ENCODE data around the gene UNCX. TPM values are rescaled to one million over a fixed set of nuclear protein-coding genes. Genes with fewer than 3 reads are reported as not detected.
"Not testable (repeated sequence)": the region's sequence is repeated elsewhere in the genome, so short reads cannot be mapped to it uniquely, and the experiment has no call there.

Gene UNCX
- total RNA-seq, 1 donor from 2014 or later, result not detected

DNA sequence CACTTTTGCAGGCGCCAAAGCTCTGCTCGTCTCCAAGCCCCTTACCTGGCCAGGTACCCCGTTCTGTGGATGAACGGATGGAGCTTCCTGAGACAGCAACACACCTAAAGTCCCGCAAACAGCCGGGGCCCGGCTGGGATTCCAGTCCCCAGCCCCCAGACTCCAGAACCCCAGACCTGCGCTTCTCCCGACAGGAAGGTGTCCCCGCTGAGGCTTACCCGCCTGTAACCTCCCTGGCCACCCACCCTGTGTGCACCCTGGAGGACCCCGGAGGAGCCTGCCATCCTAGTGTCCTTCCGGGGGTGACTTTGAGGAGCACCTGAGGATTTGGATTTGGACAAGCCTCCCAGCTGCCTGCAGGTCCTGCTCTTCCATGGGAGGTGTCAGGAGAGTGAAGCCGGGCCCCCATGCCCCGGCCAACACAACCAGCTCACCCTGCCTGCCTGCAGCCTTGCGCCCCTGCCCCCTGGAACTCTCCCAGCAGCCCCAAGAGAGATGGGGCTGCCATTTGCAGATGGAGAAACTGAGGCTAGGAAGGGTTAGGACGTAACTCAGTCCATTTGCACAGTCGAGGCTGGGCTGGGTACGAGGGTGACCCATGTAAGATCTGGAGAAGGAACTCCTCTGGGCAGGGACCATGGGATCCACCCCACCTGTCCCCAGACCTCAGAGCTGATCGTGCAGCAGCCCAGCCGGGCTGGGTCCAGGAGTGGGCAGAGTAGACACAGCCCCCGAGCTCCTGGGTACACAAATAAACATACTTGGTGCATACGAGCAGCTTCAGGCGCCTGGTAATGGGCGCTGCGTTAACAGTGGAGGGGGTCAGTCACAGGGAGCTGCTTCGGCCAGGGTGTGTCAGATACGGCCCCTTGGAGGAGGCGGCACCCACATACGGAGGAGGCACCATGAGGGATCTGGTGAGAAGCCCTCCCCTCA, 31.9 kb downstream of the UNCX start:
- Mint-ChIP-seq H3K27me3 (ENCODE audit: low read depth) (peaks cover 7% of the 10 kb centered on the region), H3K36me3 (ENCODE audit: low read depth) (no peaks in the 10 kb centered on the region), H3K27ac (no peak overlapping the region), H3K4me3 (ENCODE audit: low read depth) (no peak overlapping the region), H3K4me1 (ENCODE audit: low read depth) (no peaks in the 10 kb centered on the region), H3K9me3 (no peaks in the 10 kb centered on the region)
- DNase-seq (ENCODE audit: low spot score), result no peak
- intact Hi-C loops (cut with micrococcal nuclease), result no loop called here

- intact Hi-C loops (cut with micrococcal nuclease), result no loop called here
- no peak overlapping the region for H3K4me3 Mint-ChIP-seq (ENCODE audit: low read depth)
- no peaks in the 10 kb centered on the region for H3K9me3 Mint-ChIP-seq
- H3K27ac Mint-ChIP-seq, result no peak overlapping the region
- no peaks in the 10 kb centered on the region for H3K36me3 Mint-ChIP-seq (ENCODE audit: low read depth)
- no peak for DNase-seq (ENCODE audit: low spot score)
- H3K4me1 Mint-ChIP-seq (ENCODE audit: low read depth), result no peaks in the 10 kb centered on the region
- H3K27me3 Mint-ChIP-seq (ENCODE audit: low read depth), result peaks cover 7% of the 10 kb centered on the region
These were observed 34.6 kb downstream of the UNCX start for GRCh38 chr7:1267016-1267900.

DNA sequence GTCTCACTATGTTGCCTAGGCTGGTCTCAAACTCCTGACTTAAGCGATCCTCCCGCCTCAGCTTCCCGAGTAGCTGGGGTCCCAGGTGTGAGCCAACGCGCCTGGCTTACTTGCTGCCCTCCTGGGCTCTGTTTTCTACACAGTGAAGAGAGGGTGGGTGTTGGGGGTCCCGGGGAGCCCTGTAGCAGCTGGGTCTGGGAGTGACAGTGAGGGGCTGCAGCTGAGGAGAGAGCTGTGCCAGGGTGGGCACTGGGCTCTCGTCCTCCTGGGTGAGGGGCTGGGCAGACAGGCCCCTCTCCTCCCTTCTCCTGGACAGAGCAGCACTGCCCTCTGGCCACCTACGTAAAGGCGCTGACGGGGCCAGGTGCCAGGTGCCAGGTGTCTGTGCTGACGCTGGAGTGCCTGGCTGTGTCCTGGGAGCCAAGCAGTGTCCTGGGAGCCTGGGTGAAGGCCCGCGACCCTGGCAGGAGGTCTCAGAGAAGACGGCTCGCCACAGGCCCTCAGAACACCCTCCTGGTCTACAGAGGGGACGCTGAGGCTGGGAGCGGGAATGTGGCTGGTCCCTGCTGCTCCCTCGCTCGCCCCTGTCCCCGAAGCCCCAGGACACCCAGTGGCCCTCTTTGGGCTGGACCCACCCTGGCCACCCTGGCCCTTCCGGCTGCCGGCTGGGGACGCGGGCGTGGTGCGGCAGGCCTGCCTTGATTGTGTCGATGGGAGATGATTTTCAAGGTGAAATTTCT, 35.6 kb downstream of the UNCX start:
- Mint-ChIP-seq H3K27ac (no peak overlapping the region), H3K36me3 (ENCODE audit: low read depth) (no peaks in the 10 kb centered on the region), H3K4me1 (ENCODE audit: low read depth) (no peaks in the 10 kb centered on the region), H3K27me3 (ENCODE audit: low read depth) (peaks cover 7% of the 10 kb centered on the region), H3K4me3 (ENCODE audit: low read depth) (no peak overlapping the region), H3K9me3 (no peaks in the 10 kb centered on the region)
- no peak for DNase-seq (ENCODE audit: low spot score)
- intact Hi-C loops (cut with micrococcal nuclease), result no loop called here

DNA sequence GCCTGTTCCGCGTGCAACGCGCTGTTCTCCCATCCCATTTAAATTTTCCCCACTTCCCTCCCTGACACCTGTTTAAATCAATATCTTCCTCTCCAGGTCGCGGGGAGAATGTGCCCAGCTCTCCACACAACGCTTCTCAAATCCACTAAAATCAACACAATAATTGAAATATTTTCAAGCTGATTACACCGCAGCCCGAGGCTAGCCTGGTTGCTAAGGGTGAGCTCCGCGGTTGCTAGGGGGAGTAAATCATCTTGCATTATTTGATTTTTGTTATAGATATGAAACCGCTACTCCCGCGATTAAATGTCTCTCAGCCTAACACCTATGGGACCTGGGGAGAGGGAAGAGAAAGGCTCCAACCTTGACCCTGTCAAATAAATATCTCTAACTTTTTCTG, 36.2 kb downstream of the UNCX start:
- no peaks in the 10 kb centered on the region for H3K4me1 Mint-ChIP-seq (ENCODE audit: low read depth)
- no peaks in the 10 kb centered on the region for H3K9me3 Mint-ChIP-seq
- H3K4me3 Mint-ChIP-seq (ENCODE audit: low read depth), result no peak overlapping the region
- DNase-seq (ENCODE audit: low spot score), result no peak
- H3K27ac Mint-ChIP-seq, result no peak overlapping the region
- intact Hi-C loops (cut with micrococcal nuclease), result no loop called here
- H3K27me3 Mint-ChIP-seq (ENCODE audit: low read depth), result peaks cover 7% of the 10 kb centered on the region
- no peaks in the 10 kb centered on the region for H3K36me3 Mint-ChIP-seq (ENCODE audit: low read depth)

DNA sequence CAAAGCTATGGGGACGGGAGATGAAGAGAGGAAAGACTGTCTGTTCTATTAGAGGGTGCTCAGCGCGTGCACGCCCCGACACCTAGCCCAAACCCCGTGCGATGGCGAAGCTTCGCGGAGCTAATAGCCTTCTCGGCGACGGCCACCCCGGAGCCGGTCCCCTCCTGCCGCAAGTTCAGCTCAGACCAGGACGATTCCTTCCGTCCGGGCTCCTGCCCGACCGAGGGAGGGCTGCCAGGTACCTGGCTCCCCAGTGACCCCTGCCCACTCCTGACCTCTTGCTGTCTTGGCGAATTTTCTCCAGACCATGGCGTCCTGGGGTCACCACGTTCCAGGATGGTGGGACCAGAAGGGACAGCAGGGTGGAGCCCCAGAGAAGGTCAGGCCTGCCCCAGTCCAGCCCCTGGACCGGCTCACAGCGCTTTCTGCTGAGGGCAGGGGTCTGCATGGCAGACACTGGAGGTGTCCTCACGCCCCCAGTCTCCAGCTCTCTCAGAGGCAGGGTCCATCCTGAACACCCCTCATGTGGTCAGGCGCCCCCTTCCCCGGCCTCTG, 36.7 kb downstream of the UNCX start:
- Mint-ChIP-seq H3K9me3 (no peaks in the 10 kb centered on the region), H3K4me3 (ENCODE audit: low read depth) (no peak overlapping the region), H3K27me3 (ENCODE audit: low read depth) (peaks cover 7% of the 10 kb centered on the region), H3K36me3 (ENCODE audit: low read depth) (no peaks in the 10 kb centered on the region), H3K27ac (no peak overlapping the region), H3K4me1 (ENCODE audit: low read depth) (no peaks in the 10 kb centered on the region)
- DNase-seq (ENCODE audit: low spot score), result no peak
- intact Hi-C loops (cut with micrococcal nuclease), result no loop called here

DNA sequence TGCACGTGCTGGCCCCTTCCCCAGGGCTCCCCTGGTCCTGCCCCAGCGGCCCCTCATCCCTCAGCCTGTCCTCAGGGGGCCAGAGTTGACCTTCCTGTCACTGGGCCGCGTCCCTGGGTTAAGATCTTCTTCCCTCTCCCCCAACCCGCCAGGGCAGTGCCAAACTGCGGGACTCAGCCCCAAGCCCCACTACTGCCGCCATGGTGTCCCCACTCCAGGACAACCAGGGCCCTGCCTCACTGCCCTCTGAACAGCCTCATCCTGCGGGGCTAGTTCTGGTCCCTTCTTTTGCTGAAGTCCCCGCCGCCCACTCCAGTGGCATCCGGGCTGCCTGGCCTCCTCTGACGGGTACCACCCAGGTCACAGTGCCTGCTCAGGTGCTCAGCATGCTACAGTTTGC, 37.5 kb downstream of the UNCX start:
- H3K4me1 Mint-ChIP-seq (ENCODE audit: low read depth), result no peaks in the 10 kb centered on the region
- peaks cover 7% of the 10 kb centered on the region for H3K27me3 Mint-ChIP-seq (ENCODE audit: low read depth)
- DNase-seq (ENCODE audit: low spot score), result no peak
- H3K9me3 Mint-ChIP-seq, result no peaks in the 10 kb centered on the region
- intact Hi-C loops (cut with micrococcal nuclease), result no loop called here
- H3K27ac Mint-ChIP-seq, result no peak overlapping the region
- H3K4me3 Mint-ChIP-seq (ENCODE audit: low read depth), result no peak overlapping the region
- no peaks in the 10 kb centered on the region for H3K36me3 Mint-ChIP-seq (ENCODE audit: low read depth)

- no peaks in the 10 kb centered on the region for H3K4me1 Mint-ChIP-seq (ENCODE audit: low read depth)
- DNase-seq (ENCODE audit: low spot score), result no peak
- no peaks in the 10 kb centered on the region for H3K36me3 Mint-ChIP-seq (ENCODE audit: low read depth)
- no peak overlapping the region for H3K27ac Mint-ChIP-seq
- peaks cover 2% of the 10 kb centered on the region for H3K27me3 Mint-ChIP-seq (ENCODE audit: low read depth)
- H3K4me3 Mint-ChIP-seq (ENCODE audit: low read depth), result no peak overlapping the region
- intact Hi-C loops (cut with micrococcal nuclease), result no loop called here
- no peaks in the 10 kb centered on the region for H3K9me3 Mint-ChIP-seq
These were observed 38.4 kb downstream of the UNCX start for GRCh38 chr7:1271046-1271445.

DNA sequence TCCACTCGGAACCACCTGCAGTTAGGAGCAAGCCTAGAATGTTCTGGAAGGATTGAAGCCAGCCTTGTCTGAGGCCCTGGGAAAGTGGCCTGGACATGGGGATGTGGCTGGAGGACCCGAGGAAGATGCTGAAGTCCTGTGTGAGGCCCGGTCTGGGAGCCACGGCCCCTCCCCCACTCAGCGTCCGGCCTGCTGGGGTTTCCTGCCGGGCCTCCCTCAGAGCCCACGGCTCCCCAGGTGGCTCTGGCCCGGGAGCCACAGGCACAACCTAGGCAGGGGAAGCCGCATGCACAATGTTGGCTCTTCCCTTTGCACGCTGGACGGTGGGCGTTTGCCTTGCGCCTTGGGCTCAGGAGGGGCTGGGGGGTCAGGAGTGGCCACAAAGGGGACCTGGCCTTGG, 39.0 kb downstream of the UNCX start:
- intact Hi-C loops (cut with micrococcal nuclease), result no loop called here
- Mint-ChIP-seq H3K4me1 (ENCODE audit: low read depth) (no peaks in the 10 kb centered on the region), H3K27me3 (ENCODE audit: low read depth) (no peaks in the 10 kb centered on the region), H3K36me3 (ENCODE audit: low read depth) (no peaks in the 10 kb centered on the region), H3K9me3 (no peaks in the 10 kb centered on the region), H3K27ac (no peak overlapping the region), H3K4me3 (ENCODE audit: low read depth) (no peak overlapping the region)
- no peak for DNase-seq (ENCODE audit: low spot score)

DNA sequence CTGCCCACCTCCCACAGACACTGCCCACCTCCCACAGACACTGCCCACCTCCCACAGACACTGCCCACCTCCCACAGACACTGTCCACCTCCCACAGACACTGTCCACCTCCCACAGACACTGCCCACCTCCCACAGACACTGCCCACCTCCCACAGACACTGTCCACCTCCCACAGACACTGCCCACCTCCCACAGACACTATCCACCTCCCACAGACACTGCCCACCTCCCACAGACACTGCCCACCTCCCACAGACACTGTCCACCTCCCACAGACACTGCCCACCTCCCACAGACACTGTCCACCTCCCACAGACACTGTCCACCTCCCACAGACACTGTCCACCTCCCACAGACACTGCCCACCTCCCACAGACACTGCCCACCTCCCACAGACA, 39.5 kb downstream of the UNCX start:
- H3K9me3 Mint-ChIP-seq; H3K36me3 Mint-ChIP-seq (ENCODE audit: low read depth); H3K4me3 Mint-ChIP-seq (ENCODE audit: low read depth); DNase-seq (ENCODE audit: low spot score); H3K4me1 Mint-ChIP-seq (ENCODE audit: low read depth); intact Hi-C loops (cut with micrococcal nuclease); H3K27me3 Mint-ChIP-seq (ENCODE audit: low read depth); H3K27ac Mint-ChIP-seq: not testable (repeated sequence)

DNA sequence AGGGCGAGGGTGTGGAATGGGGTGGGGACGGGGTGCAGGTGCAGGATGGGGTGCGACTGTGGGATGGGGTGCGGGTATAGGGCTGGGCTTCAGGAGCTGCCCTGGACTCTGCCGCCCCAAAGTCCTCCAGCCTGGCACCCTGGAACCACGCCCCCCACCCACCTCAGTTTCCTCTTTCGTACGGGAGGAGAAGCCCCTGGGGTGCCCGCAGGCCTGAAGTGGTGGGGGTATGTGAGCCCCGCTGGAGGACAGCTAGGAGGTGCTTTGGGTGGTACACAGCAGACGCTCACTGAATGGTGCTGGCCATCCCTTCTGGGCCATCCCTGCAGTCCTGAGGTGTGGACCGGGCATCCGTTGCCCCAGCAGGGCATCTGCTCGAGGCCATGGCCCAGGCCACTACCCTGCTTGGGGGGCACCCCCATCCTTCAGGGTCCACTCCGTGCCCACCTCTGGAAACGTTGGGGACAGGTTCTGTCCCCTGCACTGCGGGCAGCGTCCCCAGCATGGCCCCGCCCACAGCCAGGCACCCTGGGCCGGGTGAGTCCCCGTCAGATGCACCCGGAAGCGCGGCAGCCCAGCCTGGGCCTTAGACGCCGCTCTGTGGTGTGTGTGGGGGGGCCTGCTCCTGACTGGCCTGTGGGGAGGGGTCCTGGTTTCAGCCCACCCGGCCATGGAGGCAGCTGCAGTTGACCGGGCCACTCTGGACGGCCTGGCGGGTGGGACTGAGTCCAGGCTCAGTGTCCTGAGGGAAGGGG, 41.6 kb downstream of the UNCX start:
- Mint-ChIP-seq H3K9me3 (no peaks in the 10 kb centered on the region), H3K27me3 (ENCODE audit: low read depth) (no peaks in the 10 kb centered on the region), H3K36me3 (ENCODE audit: low read depth) (no peaks in the 10 kb centered on the region), H3K27ac (no peak overlapping the region), H3K4me1 (ENCODE audit: low read depth) (no peaks in the 10 kb centered on the region), H3K4me3 (ENCODE audit: low read depth) (no peak overlapping the region)
- intact Hi-C loops (cut with micrococcal nuclease), result no loop called here
- DNase-seq (ENCODE audit: low spot score), result no peak

GRCh38 chr7:1274876-1275375, 42.3 kb downstream of the UNCX start:
- Mint-ChIP-seq H3K4me3 (ENCODE audit: low read depth) (no peak overlapping the region), H3K4me1 (ENCODE audit: low read depth) (no peaks in the 10 kb centered on the region), H3K27ac (no peak overlapping the region), H3K9me3 (no peaks in the 10 kb centered on the region), H3K36me3 (ENCODE audit: low read depth) (no peaks in the 10 kb centered on the region), H3K27me3 (ENCODE audit: low read depth) (no peaks in the 10 kb centered on the region)
- intact Hi-C loops (cut with micrococcal nuclease), result no loop called here
- no peak for DNase-seq (ENCODE audit: low spot score)
